Vagina (tissue), 2 donors: ENCODE data around the gene FOCAD. TPM values are rescaled to one million over a fixed set of nuclear protein-coding genes. Genes with fewer than 3 reads are reported as not detected.
A peak's percentile ranks its signal among the peaks of the same experiment; 100 is the strongest.

Experiments used
- DNase-seq, 2 donors: peaks; one replicate each; pipeline ENCODE4 v3.0.0-alpha.2; 2017; ENCODE audit errors: extremely low spot score in 2 of 2
- H3K27ac ChIP-seq: fragments of 200-600 bp; sonication (generic); one replicate; pipeline ENCODE4 v1.5.1; 2019
- H3K27me3 ChIP-seq: fragments of 200-600 bp; sonication (generic); one replicate; pipeline ENCODE4 v1.5.1; 2019
- H3K36me3 ChIP-seq, 2 donors: fragments of 200-600 bp; sonication (generic); one replicate each; pipeline ENCODE4 v1.5.1; 2017 to 2019
- H3K4me1 ChIP-seq: fragments of 200-600 bp; sonication (generic); one replicate; pipeline ENCODE4 v1.5.1; 2019
- H3K4me3 ChIP-seq, 2 donors: fragments of 200-600 bp; sonication (generic); 1 replicate in 1 of 2; 2 replicates in 1 of 2; pipeline ENCODE4 v1.5.1; 2016 to 2019
- H3K9me3 ChIP-seq: fragments of 200-600 bp; sonication (generic); one replicate; pipeline ENCODE4 v1.5.1; 2019
- POLR2A ChIP-seq, 2 donors: fragments of 450-650 bp; IDR thresholded peaks; one replicate each; pipeline ENCODE4 v1.6.1; 2017; ENCODE audit warnings: antibody characterized with exemption in 2 of 2, mild to moderate bottlenecking in 2 of 2, moderate library complexity in 2 of 2
- POLR2AphosphoS5 ChIP-seq, 2 donors: sonication (generic); formaldehyde crosslinking; IDR thresholded peaks; one replicate each; pipeline ENCODE4 v1.9.0; 2017; ENCODE audit warnings: antibody characterized with exemption in 2 of 2, mild to moderate bottlenecking in 2 of 2, low read depth in 1 of 2; ENCODE audit not compliant: insufficient read depth in 1 of 2
- intact Hi-C: fragments of 100-400 bp; cut with DNase I; formaldehyde crosslinking; loops from one replicate; pipeline ENCODE4 v1.15.1; 2023
- total RNA-seq: library from RNA; depleted of rRNA; stranded (reverse); fragments of >200 nt; gene quantifications from one replicate; pipeline ENCODE4 v1.2.3, GENCODE V29; 2016
- TF ChIP-seq, protein P1 (sequence below), 3 experiments: fragments of 450-650 bp in 2 of 3; fragments of 200-600 bp in 1 of 3; sonication (generic) in 1 of 3; IDR thresholded peaks; one replicate each; pipeline ENCODE4 v1.5.1; 2017 to 2019; ENCODE audit warnings: antibody characterized with exemption in 3 of 3, mild to moderate bottlenecking in 2 of 3, moderate library complexity in 2 of 3

FOCAD gene, protein sequence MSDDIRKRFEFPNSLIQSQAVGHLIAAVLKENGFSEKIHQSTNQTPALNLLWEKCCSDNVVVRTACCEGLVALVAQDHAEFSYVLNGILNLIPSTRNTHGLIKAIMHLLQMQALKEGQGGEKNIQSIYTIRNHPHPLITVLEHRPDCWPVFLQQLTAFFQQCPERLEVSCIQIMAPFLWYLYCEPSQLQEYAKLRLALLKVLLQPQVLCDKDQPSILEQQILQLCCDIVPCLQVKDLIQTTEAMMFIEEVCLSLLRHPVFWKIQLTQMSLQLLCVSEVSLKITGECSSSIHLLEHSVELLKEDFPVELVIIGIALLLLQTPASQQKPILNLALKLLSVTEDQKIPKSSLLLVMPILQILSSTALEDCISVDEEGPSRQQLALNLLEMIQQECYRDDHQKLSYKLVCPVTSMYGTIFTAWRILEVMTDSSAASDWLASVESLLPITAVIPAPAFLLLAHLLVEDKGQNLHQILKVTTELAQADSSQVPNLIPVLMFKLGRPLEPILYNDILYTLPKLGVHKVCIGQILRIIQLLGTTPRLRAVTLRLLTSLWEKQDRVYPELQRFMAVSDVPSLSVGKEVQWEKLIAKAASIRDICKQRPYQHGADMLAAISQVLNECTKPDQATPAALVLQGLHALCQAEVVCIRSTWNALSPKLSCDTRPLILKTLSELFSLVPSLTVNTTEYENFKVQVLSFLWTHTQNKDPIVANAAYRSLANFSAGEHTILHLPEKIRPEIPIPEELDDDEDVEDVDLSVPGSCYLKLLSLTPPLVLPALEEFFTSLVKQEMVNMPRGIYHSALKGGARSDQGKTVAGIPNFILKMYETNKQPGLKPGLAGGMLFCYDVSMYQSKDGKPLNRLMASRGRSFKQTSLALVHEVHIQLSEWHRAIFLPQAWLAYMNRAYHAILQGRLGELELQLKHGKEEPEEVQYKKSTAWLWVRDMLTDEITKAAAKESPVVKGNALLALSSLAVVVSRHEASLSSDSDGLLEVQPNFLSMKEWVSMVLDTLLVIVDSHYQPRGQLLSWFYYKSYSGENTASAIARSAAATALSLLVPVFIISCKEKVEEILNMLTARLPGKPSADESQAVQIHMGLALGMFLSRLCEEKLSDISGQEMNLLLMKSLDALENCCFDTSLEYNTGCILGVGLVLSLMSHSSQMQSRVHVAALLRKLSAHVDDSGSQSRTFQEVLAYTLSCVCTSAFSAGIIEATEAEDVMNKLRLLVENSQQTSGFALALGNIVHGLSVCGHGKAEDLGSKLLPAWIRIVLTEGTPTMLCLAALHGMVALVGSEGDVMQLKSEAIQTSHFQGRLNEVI (N-terminal part only)
- total RNA-seq: 39.8 TPM

DNA sequence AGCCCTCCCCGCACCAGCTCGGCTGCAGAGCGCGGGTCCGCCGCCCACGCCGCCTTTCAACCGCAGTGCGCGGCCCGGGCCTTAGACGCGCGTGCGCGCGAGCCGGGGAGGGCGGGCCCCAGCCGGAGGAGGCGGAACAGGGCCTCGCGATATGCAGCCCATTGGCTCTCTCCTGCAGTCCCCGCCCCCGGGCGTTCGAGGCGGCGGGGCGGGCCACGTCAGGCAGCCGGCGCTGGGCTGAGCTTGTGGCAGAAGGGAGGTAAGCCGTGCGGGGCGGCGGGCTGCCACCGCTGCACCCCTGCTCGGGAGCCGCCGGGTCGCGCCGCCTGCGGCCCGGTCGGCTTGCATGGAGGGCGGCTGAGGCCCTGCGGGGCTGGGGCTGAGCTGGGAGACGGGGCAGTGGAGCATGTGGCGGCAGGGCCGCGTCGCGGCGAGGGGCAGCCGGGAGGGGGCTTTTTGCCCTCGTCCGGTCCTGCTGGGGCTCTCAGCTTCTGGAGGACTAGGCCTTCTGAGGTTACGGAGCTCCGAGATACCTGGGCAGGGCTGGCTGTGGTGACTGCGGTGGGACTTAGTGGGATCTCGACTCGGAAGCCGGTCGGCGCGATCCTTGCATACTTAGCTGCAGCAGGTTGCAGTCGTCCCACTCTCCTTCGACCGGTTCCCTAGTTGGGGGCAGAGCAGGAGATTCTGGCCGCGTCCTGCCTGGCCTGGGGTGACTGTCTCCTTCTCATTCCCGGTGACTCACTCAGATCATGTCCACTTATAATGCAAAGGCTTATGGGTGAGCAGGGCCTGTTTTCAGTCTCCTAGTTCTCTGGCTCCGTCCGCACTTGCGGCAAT lies at the start of gene FOCAD:
Gene FOCAD, plus strand, starts transcription at position 225 of the 840 bp plus-strand sequence. CDS start 31,095 bp downstream, outside the sequence.
- intact Hi-C loops: loop anchor here (10.0 kb wide), 1 partner anchor 59 kb away; the partner anchor contains the start of gene MLLT3

DNA sequence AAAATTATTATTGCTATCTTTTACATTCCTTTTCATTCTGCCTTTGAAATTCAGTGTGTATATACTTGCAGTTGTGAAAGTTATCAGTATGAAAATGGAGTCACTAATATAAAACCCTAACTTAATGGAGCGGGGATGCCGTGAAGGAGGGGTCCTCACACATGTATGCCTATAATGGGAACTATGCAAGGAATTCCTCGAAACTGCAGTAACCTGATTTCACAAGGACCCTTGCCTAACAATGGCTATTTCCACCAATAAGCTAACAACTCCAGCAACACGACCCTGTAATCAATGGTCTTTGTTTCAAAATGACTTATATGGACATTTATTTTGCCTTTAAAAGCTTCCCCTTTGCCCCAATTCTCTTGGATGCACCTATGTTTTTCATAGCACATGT lies 49.2 kb upstream of the FOCAD start:
- H3K4me3 ChIP-seq: no peak overlapping the region
- H3K27me3 ChIP-seq: no peaks in the 10 kb centered on the region
- no peak overlapping the region for H3K27ac ChIP-seq
- no peaks in the 10 kb centered on the region for H3K4me1 ChIP-seq
- no peak for TF ChIP-seq POLR2AphosphoS5 (IDR thresholded peaks at IDR 0.05; ENCODE audit: insufficient read depth in 1 of 2, low read depth in 1 of 2)
- no peak for TF ChIP-seq POLR2A (IDR thresholded peaks at IDR 0.05)
- TF ChIP-seq, protein P1, sequence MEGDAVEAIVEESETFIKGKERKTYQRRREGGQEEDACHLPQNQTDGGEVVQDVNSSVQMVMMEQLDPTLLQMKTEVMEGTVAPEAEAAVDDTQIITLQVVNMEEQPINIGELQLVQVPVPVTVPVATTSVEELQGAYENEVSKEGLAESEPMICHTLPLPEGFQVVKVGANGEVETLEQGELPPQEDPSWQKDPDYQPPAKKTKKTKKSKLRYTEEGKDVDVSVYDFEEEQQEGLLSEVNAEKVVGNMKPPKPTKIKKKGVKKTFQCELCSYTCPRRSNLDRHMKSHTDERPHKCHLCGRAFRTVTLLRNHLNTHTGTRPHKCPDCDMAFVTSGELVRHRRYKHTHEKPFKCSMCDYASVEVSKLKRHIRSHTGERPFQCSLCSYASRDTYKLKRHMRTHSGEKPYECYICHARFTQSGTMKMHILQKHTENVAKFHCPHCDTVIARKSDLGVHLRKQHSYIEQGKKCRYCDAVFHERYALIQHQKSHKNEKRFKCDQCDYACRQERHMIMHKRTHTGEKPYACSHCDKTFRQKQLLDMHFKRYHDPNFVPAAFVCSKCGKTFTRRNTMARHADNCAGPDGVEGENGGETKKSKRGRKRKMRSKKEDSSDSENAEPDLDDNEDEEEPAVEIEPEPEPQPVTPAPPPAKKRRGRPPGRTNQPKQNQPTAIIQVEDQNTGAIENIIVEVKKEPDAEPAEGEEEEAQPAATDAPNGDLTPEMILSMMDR (IDR thresholded peaks at IDR 0.05): no peak
- intact Hi-C loops: no loop called here
- no peak for DNase-seq
- no peaks in the 10 kb centered on the region for H3K9me3 ChIP-seq
- no peaks in the 10 kb centered on the region for H3K36me3 ChIP-seq

More for the DNA sequence above, at the start of gene FOCAD:
- H3K4me3 ChIP-seq: peak within 1 kb of the TSS; percentile 85 to 91
- DNase-seq: peak; percentile 96 to 98
- peaks cover 26% of the 10 kb centered on the region for H3K4me1 ChIP-seq
- H3K9me3 ChIP-seq: no peaks in the 10 kb centered on the region
- no peaks in the 10 kb centered on the region for H3K36me3 ChIP-seq
- H3K27ac ChIP-seq: peak within 1 kb of the TSS; percentile 95
- TF ChIP-seq, protein P1 (IDR thresholded peaks at IDR 0.05): no peak
- peak in 1 of 2 donors; percentile 63 for TF ChIP-seq POLR2AphosphoS5 (IDR thresholded peaks at IDR 0.05; ENCODE audit: insufficient read depth in 1 of 2, low read depth in 1 of 2)
- peak; percentile 83 to 89 for TF ChIP-seq POLR2A (IDR thresholded peaks at IDR 0.05)
- no peaks in the 10 kb centered on the region for H3K27me3 ChIP-seq

DNA sequence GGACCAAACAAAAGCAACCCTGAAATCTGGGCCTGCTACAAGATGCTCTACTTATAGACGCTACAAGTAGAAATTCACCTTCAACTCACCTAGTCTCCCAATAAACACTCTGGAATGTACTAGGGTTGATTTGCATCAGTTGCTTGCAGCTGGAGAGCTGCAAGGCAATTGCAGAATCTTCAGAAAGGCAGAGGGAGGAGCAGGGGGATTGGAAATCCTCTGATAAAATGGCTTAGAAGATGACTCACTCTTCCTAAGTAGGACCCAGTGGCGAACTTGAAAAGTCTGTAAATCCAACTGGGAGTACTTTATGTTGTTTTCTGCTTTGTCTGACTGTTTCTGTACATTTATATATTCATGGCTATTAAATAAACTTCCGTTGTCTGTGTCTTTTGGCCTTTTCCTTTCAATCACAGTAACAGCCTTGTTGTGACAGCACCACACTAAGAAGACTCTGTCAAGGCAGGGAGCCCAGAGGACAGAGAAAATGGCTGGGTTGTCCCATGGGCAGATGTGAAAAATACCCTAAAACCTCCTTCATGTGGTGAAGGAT lies 47.1 kb upstream of the FOCAD start:
- no peaks in the 10 kb centered on the region for H3K9me3 ChIP-seq
- no peaks in the 10 kb centered on the region for H3K36me3 ChIP-seq
- no peak for TF ChIP-seq POLR2AphosphoS5 (IDR thresholded peaks at IDR 0.05; ENCODE audit: insufficient read depth in 1 of 2, low read depth in 1 of 2)
- TF ChIP-seq, protein P1 (IDR thresholded peaks at IDR 0.05): no peak
- no peak for TF ChIP-seq POLR2A (IDR thresholded peaks at IDR 0.05)
- no peak overlapping the region for H3K4me3 ChIP-seq
- no peak for DNase-seq
- H3K27ac ChIP-seq: no peak overlapping the region
- intact Hi-C loops: no loop called here
- no peaks in the 10 kb centered on the region for H3K27me3 ChIP-seq
- H3K4me1 ChIP-seq: no peaks in the 10 kb centered on the region
